Activated naive CD4-positive, alpha-beta T cell treated with anti-CD3 and anti-CD28 coated beads, Interleukin-2, amount 50 U/mL, for 16 hours (primary cell): ENCODE measurements around the gene ZC3H18.

Experiments used
- DNase-seq: peaks from one replicate; pipeline ENCODE4 v3.0.0-alpha.2; 2020

Gene ZC3H18

DNA sequence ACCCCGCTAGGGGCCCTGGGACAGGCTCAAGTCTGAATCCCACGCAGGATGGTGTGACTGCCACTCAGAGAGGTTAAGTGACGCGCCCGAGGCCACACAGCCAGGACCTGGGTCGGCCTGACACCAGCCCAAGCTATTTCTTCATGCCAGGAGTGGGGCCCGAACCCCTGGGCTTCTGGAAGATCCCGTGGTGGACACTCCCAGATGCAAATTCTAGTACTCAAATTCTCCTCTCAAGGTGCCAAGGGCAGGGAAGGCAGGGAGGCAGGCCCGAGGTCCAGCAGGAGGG is 73.4 kb downstream of the ZC3H18 start:
- DNase-seq: no peak

GRCh38 chr16:88645455-88645854 is 75.3 kb downstream of the ZC3H18 start:
- no peak for DNase-seq

DNA sequence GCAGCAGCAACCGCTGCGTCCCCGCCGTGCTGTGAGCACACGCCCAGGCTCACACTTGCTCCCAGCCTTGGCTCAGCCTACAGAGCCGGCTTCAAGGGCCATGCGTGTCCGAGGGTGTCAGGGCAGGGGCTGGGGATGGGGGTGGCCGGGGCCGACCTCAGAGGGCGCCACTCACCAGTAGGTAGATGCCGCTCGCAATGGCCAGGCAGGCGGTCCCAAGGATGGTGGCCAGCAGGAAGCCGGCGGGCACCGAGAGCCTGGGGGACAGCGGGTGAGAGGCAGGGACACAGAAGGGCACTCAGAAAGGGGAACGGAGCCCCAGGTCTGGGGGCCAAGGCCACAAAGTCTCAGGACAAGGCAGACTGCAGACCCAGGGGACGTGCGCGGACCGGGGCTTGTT is 75.7 kb downstream of the ZC3H18 start:
- no peak for DNase-seq

GRCh38 chr16:88646345-88647034 is 76.3 kb downstream of the ZC3H18 start:
- DNase-seq: no peak

- no peak for DNase-seq
Measured at GRCh38 chr16:88647178-88648070, 77.2 kb downstream of the ZC3H18 start.

DNA sequence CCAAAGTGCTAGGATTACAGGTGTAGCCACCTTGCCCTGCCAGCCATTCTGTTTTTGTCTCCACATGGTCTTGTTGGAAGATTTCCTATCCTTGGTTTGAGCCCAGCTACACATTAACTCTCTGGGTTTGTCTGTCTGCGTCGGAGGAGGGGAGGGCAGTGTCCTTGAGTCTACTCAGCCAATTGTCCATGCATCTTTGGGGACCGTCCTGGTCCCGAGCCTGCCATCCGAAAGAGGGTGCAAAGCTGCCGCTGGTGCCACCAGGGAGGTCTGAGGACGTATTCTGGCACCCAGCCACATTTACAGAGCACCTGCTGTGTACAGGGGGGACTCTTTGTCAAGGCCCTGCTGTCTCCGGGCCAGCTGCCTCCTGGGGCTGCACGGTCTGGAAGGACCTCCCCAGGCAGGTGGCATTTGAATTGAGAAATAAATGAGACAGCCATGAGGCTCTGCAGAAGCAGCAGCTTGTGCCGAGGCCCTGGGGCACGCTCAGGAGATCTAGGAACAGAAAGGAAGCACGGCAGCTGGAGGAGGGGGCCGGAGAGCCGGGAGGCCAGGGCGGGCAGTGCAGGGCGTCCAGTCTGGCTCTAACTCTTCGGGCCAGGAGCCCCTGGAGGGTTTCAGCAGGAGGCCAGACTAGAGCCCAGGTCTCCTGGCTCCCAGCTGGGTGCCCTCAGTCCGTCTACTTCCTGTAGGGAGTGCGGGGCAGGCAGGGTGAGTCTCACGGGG is 79.2 kb downstream of the ZC3H18 start:
- DNase-seq: no peak

GRCh38 chr16:88649924-88650748 is 79.9 kb downstream of the ZC3H18 start:
- DNase-seq: no peak

- DNase-seq: peak; percentile 73
Measured at GRCh38 chr16:88650749-88651275, 80.6 kb downstream of the ZC3H18 start, which contains the start of gene CYBA. Gene CYBA (minus strand): TSS chr16:88651053. CDS start chr16:88651013, 40 bp downstream.

GRCh38 chr16:88651276-88651988 is 81.2 kb downstream of the ZC3H18 start:
- peak; percentile 55 for DNase-seq

DNA sequence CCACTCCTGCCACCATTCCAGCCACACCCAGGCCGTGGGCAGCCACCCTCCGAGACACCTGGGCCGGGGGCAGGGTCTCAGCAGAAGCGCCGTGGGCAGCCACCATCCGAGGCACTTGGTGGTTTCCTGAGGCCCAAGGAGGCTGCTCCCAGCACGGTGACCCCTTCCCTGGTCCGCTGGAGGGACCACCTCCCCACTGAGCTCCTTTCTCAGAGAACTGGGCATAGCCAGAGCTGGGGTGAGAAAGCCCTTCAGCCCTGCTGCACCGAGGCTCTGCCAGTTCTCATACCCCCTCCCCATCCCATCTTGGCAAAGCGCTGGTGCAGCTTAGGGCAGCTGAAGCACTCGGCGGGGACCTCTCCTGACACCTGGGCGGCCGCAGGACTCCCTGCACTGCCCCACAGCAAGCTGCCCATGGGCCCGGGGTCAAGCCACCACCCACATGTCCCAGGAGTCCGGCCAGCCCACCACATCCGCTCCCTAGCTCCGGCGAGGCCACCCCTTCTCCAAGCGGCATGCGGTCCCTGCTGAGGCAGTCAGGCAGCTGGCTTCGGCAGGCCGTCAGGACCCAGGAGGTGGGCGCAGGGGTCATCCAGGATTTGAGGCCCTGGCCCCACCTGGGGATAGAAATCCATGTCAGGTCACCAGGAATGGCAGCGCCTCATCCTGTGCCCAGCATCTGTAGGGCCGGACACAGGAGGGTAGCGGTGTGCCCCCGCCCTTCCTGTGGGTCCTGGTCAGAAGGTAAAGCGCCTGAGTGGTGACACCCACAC is 82.0 kb downstream of the ZC3H18 start:
- DNase-seq: no peak

DNA sequence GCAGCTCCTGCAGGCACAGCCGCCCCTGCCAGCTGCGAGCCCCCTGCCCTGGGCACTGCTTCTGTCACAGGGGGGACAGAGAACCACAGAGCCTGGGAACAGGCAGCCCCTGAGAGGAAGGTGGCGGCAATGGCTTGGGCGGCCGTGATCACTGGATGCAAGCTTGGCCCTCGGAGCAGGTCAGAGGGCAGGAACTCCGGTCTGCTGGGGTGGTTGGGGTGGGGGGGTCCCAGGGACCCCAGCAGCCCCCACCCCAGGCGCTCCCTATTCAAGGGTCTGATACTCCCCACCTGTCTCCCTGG is 82.5 kb downstream of the ZC3H18 start:
- no peak for DNase-seq

DNA sequence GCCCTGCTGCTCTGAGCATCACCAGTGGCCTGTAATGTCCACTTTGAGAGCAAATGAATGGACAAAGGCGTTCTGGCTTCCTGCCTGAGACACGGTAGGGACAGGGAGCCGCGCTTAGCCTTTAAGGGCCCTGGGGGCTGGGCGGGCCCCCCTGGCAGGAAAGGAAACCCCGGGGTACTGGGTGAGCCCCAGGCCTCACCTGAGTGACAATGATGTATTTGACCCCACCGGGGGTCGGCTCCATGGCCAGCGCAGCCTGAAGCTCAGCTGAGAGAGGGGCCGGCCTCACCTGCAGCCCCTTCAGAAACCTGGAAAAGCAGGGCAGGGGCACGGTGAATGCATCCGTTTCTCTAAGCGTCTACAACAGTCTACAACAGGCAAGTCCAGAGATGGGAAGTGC is 82.9 kb downstream of the ZC3H18 start:
- DNase-seq: no peak

GRCh38 chr16:88653596-88654362 is 83.6 kb downstream of the ZC3H18 start:
- no peak for DNase-seq

GRCh38 chr16:88654363-88655052 is 84.3 kb downstream of the ZC3H18 start:
- no peak for DNase-seq

- no peak for DNase-seq
Measured at GRCh38 chr16:88655053-88655732, 85.0 kb downstream of the ZC3H18 start.

- no peak for DNase-seq
Measured at GRCh38 chr16:88655733-88656281, 85.6 kb downstream of the ZC3H18 start.

GRCh38 chr16:88656291-88656980 is 86.2 kb downstream of the ZC3H18 start:
- DNase-seq: no peak

GRCh38 chr16:88657371-88657770 is 87.2 kb downstream of the ZC3H18 start:
- DNase-seq: no peak
